Measurements from ENCODE around the gene RBM28. TPM values are rescaled to one million over a fixed set of nuclear protein-coding genes. Genes with fewer than 3 reads are reported as not detected.

The RBM28 gene
- polyA plus RNA-seq, 1 donor from 2014 or later: 18.9 TPM

- TF ChIP-seq MXI1 (conservative IDR thresholded peaks at IDR 0.05; ENCODE audit: poor library complexity, severe bottlenecking) (no peak), EP300 (conservative IDR thresholded peaks at IDR 0.05; ENCODE audit: poor library complexity, severe bottlenecking) (no peak), EZH2 (IDR thresholded peaks at IDR 0.05; ENCODE audit: borderline replicate concordance, insufficient read depth, low read length, poor library complexity, severe bottlenecking) (no peak), RAD21 (conservative IDR thresholded peaks at IDR 0.05) (no peak), CTCF (IDR thresholded peaks at IDR 0.05; ENCODE audit: poor library complexity, severe bottlenecking) (no peak), SMC3 (conservative IDR thresholded peaks at IDR 0.05; ENCODE audit: poor library complexity) (no peak), TAF1 (IDR thresholded peaks at IDR 0.05; ENCODE audit: low read depth) (no peak), POLR2AphosphoS5 (IDR thresholded peaks at IDR 0.05) (no peak), REST (IDR thresholded peaks at IDR 0.05; ENCODE audit: borderline replicate concordance) (no peak)
- Histone ChIP-seq H3K9ac (ENCODE audit: low read length) (no peak overlapping the region), H3K9me2 (ENCODE audit: insufficient read depth, low read length) (no peaks in the 10 kb centered on the region), H3F3A (ENCODE audit: insufficient read depth, low read length, poor library complexity, severe bottlenecking) (no peaks in the 10 kb centered on the region), H4K20me1 (ENCODE audit: insufficient read depth) (no peaks in the 10 kb centered on the region), H3K79me2 (replicated peaks; ENCODE audit: insufficient read depth, low read length) (no peaks in the 10 kb centered on the region), H3K4me2 (ENCODE audit: low read length) (no peak overlapping the region), H3K27ac (ENCODE audit: low read length) (no peak overlapping the region), H3K9me3 (ENCODE audit: low read length) (no peaks in the 10 kb centered on the region), H2AFZ (ENCODE audit: low read depth, low read length) (no peak overlapping the region), H3K4me3 (ENCODE audit: low read length) (no peak overlapping the region), H3K27me3 (ENCODE audit: insufficient read depth, low read depth, low read length) (no peaks in the 10 kb centered on the region), H3K36me3 (ENCODE audit: insufficient read depth, low read length) (no peaks in the 10 kb centered on the region)
Measured at GRCh38 chr7:128274246-128274883, 69.3 kb downstream of the RBM28 start.

- Histone ChIP-seq H3F3A (ENCODE audit: insufficient read depth, low read length, poor library complexity, severe bottlenecking) (no peaks in the 10 kb centered on the region), H3K9me3 (ENCODE audit: low read length) (no peaks in the 10 kb centered on the region), H3K27ac (ENCODE audit: low read length) (no peak overlapping the region), H4K20me1 (ENCODE audit: insufficient read depth) (no peaks in the 10 kb centered on the region), H3K4me2 (ENCODE audit: low read length) (no peak overlapping the region), H3K36me3 (ENCODE audit: insufficient read depth, low read length) (no peaks in the 10 kb centered on the region), H3K4me3 (ENCODE audit: low read length) (no peak overlapping the region), H3K27me3 (ENCODE audit: insufficient read depth, low read depth, low read length) (no peaks in the 10 kb centered on the region), H2AFZ (ENCODE audit: low read depth, low read length) (no peak overlapping the region), H3K9me2 (ENCODE audit: insufficient read depth, low read length) (no peaks in the 10 kb centered on the region), H3K9ac (ENCODE audit: low read length) (no peak overlapping the region), H3K79me2 (replicated peaks; ENCODE audit: insufficient read depth, low read length) (no peaks in the 10 kb centered on the region)
- no peak for TF ChIP-seq CTCF (IDR thresholded peaks at IDR 0.05; ENCODE audit: poor library complexity, severe bottlenecking)
- TF ChIP-seq TAF1 (IDR thresholded peaks at IDR 0.05; ENCODE audit: low read depth): no peak
- TF ChIP-seq EP300 (conservative IDR thresholded peaks at IDR 0.05; ENCODE audit: poor library complexity, severe bottlenecking): no peak
- no peak for TF ChIP-seq EZH2 (IDR thresholded peaks at IDR 0.05; ENCODE audit: borderline replicate concordance, insufficient read depth, low read length, poor library complexity, severe bottlenecking)
- TF ChIP-seq REST (IDR thresholded peaks at IDR 0.05; ENCODE audit: borderline replicate concordance): no peak
- no peak for TF ChIP-seq POLR2AphosphoS5 (IDR thresholded peaks at IDR 0.05)
- TF ChIP-seq SMC3 (conservative IDR thresholded peaks at IDR 0.05; ENCODE audit: poor library complexity): no peak
- TF ChIP-seq MXI1 (conservative IDR thresholded peaks at IDR 0.05; ENCODE audit: poor library complexity, severe bottlenecking): no peak
- no peak for TF ChIP-seq RAD21 (conservative IDR thresholded peaks at IDR 0.05)
Measured at GRCh38 chr7:128271942-128272481, 71.7 kb downstream of the RBM28 start.

Data from neural cell (in vitro differentiated cells).